Tibial nerve (tissue), 3 donors: Measurements from ENCODE around the gene REEP6.

Experiments
- POLR2A ChIP-seq, 2 donors: fragments of 450-650 bp; IDR thresholded peaks; one replicate each; pipeline ENCODE4 v1.6.1; 2017; ENCODE audit warnings: antibody characterized with exemption in 2 of 2, mild to moderate bottlenecking in 2 of 2, moderate library complexity in 2 of 2
- TF ChIP-seq, protein P1 (sequence below), 5 experiments: fragments of 200-600 bp in 3 of 5; fragments of 450-650 bp in 2 of 5; sonication (generic) in 3 of 5; IDR thresholded peaks; one replicate each; pipeline ENCODE4 v1.5.1; 2016 to 2019; ENCODE audit warnings: antibody characterized with exemption in 5 of 5, mild to moderate bottlenecking in 3 of 5, moderate library complexity in 2 of 5

DNA sequence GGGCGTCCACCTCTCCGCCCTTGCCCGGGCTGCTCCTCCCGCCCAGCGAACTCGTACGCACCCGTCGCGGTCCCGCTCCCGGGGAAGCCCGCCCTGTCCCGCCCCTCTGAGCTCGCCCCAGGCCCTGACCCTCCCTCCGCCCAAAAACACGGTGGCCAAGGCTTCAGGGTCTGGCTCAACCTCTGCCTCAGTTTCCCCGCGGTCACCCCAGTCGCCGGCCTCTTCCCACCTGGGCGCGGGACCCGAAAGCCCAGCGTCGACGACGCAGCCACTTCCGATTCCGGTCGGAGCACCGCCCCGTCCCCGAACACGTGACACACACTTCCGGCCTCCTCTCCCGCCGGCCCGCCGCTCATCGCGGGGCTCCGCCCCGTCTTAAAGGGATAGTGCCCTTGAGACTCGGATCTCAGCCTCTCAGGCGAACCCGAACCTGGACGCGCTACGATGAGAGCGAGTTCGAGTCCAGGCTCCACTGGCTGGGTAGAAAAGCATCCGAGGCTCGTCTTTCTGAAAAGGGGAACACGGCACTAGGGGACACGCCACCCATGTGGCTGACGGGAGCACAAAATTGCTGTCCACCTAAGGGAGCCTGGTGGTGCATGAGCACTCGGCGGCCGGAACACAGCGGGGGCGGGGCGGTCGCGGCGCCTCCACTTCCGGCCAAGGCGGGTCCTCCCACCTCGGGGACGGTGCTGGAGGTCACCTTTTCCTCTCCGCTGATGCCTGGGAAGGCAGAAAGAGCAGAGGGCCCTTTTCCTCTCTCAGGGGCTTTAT lies 11.9 kb upstream of the REEP6 start, which contains the start of gene C19orf25:
- TF ChIP-seq, protein P1, sequence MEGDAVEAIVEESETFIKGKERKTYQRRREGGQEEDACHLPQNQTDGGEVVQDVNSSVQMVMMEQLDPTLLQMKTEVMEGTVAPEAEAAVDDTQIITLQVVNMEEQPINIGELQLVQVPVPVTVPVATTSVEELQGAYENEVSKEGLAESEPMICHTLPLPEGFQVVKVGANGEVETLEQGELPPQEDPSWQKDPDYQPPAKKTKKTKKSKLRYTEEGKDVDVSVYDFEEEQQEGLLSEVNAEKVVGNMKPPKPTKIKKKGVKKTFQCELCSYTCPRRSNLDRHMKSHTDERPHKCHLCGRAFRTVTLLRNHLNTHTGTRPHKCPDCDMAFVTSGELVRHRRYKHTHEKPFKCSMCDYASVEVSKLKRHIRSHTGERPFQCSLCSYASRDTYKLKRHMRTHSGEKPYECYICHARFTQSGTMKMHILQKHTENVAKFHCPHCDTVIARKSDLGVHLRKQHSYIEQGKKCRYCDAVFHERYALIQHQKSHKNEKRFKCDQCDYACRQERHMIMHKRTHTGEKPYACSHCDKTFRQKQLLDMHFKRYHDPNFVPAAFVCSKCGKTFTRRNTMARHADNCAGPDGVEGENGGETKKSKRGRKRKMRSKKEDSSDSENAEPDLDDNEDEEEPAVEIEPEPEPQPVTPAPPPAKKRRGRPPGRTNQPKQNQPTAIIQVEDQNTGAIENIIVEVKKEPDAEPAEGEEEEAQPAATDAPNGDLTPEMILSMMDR (IDR thresholded peaks at IDR 0.05) = peak in 1 of 5 experiments; percentile 29
- TF ChIP-seq POLR2A (IDR thresholded peaks at IDR 0.05) = peak in 1 of 2 donors; percentile 66
